PC-9 (cell line): ENCODE results near the gene ZNF341. TPM values are rescaled to one million over a fixed set of nuclear protein-coding genes. Genes with fewer than 3 reads are reported as not detected.
"Not testable (repeated sequence)": the region's sequence is repeated elsewhere in the genome, so short reads cannot be mapped to it uniquely, and the experiment has no call there.

Experiments used
- BruUV-seq: library from RNA; stranded (reverse); fragments of 400-500 nt; replicated peaks from 2 replicates; lab custom pipeline; 2021; lab: Mats Ljungman, UMichigan
- CTCF ChIA-PET: fragments of 300-600 bp; sonication (Branson Sonifier 250); formaldehyde crosslinking; loops from one replicate; lab custom pipeline; 2022; ENCODE audit warnings: antibody characterized with exemption; lab: Charles Lee
- POLR2A ChIA-PET: fragments of 300-600 bp; sonication (Branson Sonifier 250); formaldehyde crosslinking; loops from one replicate; lab custom pipeline; 2022; ENCODE audit warnings: antibody characterized with exemption; ENCODE audit not compliant: unreplicated experiment; lab: Charles Lee
- DNase-seq, 2 experiments: peaks; one replicate each; pipeline versions ENCODE4 v3.0.0 to v3.0.0-alpha.2; 2015 to 2022; ENCODE audit warnings: mixed read lengths in 1 of 2
- H2AFZ ChIP-seq: fragments of 200-600 bp; sonication (generic); 2 replicates; pipeline ENCODE4 v1.8.1; 2017; ENCODE audit warnings: antibody characterized with exemption
- H3F3A ChIP-seq: fragments of 200-600 bp; sonication (generic); 2 replicates; pipeline ENCODE4 v1.8.1; 2017; ENCODE audit warnings: antibody characterized with exemption, mild to moderate bottlenecking, low read depth; ENCODE audit not compliant: insufficient read depth
- H3K27ac ChIP-seq: fragments of 200-600 bp; sonication (generic); 2 replicates; pipeline ENCODE4 v1.6.1; 2016; ENCODE audit warnings: mixed run types
- H3K27me3 ChIP-seq: fragments of 200-600 bp; sonication (generic); 2 replicates; pipeline ENCODE4 v1.6.1; 2016; ENCODE audit warnings: low read depth, mixed run types; ENCODE audit not compliant: insufficient read depth
- H3K36me3 ChIP-seq: fragments of 200-600 bp; sonication (generic); 2 replicates; pipeline ENCODE4 v1.6.1; 2016; ENCODE audit warnings: low read depth, mixed run types
- H3K4me1 ChIP-seq: fragments of 200-600 bp; sonication (generic); replicated peaks from 2 replicates; pipeline ENCODE4 v1.6.1; 2016; ENCODE audit warnings: mixed run types; ENCODE audit not compliant: insufficient read depth
- H3K4me2 ChIP-seq: fragments of 200-600 bp; sonication (generic); 2 replicates; pipeline ENCODE4 v1.6.1; 2017; ENCODE audit warnings: mixed run types
- H3K4me3 ChIP-seq: fragments of 200-600 bp; sonication (generic); 2 replicates; pipeline ENCODE4 v1.6.1; 2016; ENCODE audit warnings: mixed run types
- H3K79me2 ChIP-seq: fragments of 200-600 bp; sonication (generic); 2 replicates; pipeline ENCODE4 v1.6.1; 2017; ENCODE audit warnings: low read depth, mixed run types
- H3K9me2 ChIP-seq: fragments of 200-600 bp; sonication (generic); 2 replicates; pipeline ENCODE4 v1.8.1; 2017; ENCODE audit warnings: mild to moderate bottlenecking; ENCODE audit not compliant: insufficient read depth
- H3K9me3 ChIP-seq: fragments of 200-600 bp; sonication (generic); 2 replicates; pipeline ENCODE4 v1.8.1; 2016; ENCODE audit warnings: low read depth; ENCODE audit not compliant: insufficient read depth
- H4K20me1 ChIP-seq: fragments of 200-600 bp; sonication (generic); 2 replicates; pipeline ENCODE4 v1.8.1; 2017; ENCODE audit not compliant: insufficient read depth
- EZH2 ChIP-seq: fragments of 200-600 bp; sonication (generic); IDR thresholded peaks from 2 replicates; pipeline ENCODE4 v1.8.0; 2017; ENCODE audit warnings: antibody characterized with exemption, low read depth
- intact Hi-C: fragments of 100-400 bp; cut with micrococcal nuclease; formaldehyde crosslinking; loops from one replicate; pipeline ENCODE4 v1.10.0; 2022; ENCODE audit not compliant: unreplicated experiment
- total RNA-seq: library from RNA; stranded (reverse); gene quantifications from 2 replicates; pipeline ENCODE4 v1.2.3, GENCODE V29; 2021
- TF ChIP-seq, protein P1 (sequence below): fragments of 200-600 bp; sonication (generic); conservative IDR thresholded peaks from 2 replicates; pipeline ENCODE4 v1.6.1; 2017; ENCODE audit warnings: mixed run types, antibody characterized with exemption, mild to moderate bottlenecking, moderate library complexity

The ZNF341 gene
- total RNA-seq, 1 experiment from 2014 or later: 5.6 TPM

DNA sequence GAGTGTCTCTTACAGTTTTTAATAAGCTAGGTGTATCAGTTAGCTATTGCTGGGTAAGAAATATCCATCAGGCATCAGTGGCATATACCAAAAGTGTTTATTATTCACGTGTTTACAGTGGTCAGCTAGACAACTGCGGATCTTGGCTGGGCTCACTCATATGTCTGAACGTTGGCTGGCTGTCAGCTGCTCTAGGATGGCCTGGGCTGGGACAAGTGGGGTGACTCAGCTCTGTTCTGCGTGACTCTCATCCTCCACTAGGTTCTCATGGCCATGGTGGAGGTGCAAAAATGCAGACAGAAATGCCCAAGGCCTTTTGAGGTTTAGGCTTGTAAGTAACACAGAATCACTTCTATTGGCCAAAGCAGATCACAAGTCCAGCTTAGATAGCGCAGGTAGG is 22.0 kb downstream of the ZNF341 start:
- H3K4me3 ChIP-seq: no peak overlapping the region
- ChIA-PET CTCF (interaction anchor here (0.5 kb wide), 1 partner anchor 14 kb away, joined by 3 read pairs; no protein-coding TSS in a partner anchor), POLR2A (interaction anchor here (0.6 to 0.7 kb wide), 2 partner anchors 25 to 79 kb away, joined by 4 to 6 read pairs; no protein-coding TSS in a partner anchor)
- no peak for DNase-seq
- H3K9me2 ChIP-seq: no peaks in the 10 kb centered on the region
- H3K36me3 ChIP-seq: no peaks in the 10 kb centered on the region
- intact Hi-C loops: no loop called here
- no peak overlapping the region for H3K4me2 ChIP-seq
- H3K27me3 ChIP-seq: no peaks in the 10 kb centered on the region
- TF ChIP-seq EZH2: no peak
- TF ChIP-seq, protein P1, sequence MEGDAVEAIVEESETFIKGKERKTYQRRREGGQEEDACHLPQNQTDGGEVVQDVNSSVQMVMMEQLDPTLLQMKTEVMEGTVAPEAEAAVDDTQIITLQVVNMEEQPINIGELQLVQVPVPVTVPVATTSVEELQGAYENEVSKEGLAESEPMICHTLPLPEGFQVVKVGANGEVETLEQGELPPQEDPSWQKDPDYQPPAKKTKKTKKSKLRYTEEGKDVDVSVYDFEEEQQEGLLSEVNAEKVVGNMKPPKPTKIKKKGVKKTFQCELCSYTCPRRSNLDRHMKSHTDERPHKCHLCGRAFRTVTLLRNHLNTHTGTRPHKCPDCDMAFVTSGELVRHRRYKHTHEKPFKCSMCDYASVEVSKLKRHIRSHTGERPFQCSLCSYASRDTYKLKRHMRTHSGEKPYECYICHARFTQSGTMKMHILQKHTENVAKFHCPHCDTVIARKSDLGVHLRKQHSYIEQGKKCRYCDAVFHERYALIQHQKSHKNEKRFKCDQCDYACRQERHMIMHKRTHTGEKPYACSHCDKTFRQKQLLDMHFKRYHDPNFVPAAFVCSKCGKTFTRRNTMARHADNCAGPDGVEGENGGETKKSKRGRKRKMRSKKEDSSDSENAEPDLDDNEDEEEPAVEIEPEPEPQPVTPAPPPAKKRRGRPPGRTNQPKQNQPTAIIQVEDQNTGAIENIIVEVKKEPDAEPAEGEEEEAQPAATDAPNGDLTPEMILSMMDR: no peak
- H3K79me2 ChIP-seq: no peaks in the 10 kb centered on the region
- no peaks in the 10 kb centered on the region; the same call in 1 of the 2 replicates for H3K9me3 ChIP-seq
- no peaks in the 10 kb centered on the region for H3F3A ChIP-seq
- no peak overlapping the region for H2AFZ ChIP-seq
- BruUV-seq: no TSS peak
- H4K20me1 ChIP-seq: no peaks in the 10 kb centered on the region
- no peak overlapping the region for H3K27ac ChIP-seq
- H3K4me1 ChIP-seq: no peaks in the 10 kb centered on the region

DNA sequence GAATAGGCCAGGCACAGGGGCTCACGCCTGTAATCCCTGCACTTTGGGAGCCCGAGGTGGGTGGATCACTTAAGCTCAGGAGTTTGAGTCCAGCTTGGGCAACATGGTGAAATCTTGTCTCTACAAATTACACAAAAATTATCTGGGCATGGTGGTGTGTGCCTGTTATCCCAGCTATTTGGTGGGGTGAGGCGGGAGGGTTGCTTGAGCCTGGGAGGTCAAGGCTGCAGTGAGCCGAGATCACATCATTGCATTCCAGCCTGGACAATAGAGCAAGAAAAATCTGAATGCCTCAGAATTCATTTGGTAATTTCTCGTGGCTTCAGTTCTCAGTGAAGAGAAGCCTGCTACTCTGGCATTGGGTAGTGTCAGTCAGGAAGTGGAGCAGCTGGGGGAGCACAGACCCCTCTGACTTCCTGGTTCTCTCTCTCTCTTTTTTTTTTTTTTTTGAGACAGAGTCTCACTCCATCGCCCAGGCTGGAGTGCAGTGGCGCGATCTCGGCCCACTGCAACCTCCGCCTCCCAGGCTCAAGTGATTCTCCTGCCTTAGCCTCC is 24.2 kb downstream of the ZNF341 start:
- POLR2A ChIA-PET, H3K4me2 ChIP-seq, H3K27me3 ChIP-seq, H3K9me2 ChIP-seq, intact Hi-C loops, BruUV-seq, H3K4me3 ChIP-seq, H3K9me3 ChIP-seq, H3F3A ChIP-seq, H3K27ac ChIP-seq, CTCF ChIA-PET, H2AFZ ChIP-seq, H4K20me1 ChIP-seq, H3K79me2 ChIP-seq, H3K4me1 ChIP-seq, H3K36me3 ChIP-seq, DNase-seq: not testable (repeated sequence)

DNA sequence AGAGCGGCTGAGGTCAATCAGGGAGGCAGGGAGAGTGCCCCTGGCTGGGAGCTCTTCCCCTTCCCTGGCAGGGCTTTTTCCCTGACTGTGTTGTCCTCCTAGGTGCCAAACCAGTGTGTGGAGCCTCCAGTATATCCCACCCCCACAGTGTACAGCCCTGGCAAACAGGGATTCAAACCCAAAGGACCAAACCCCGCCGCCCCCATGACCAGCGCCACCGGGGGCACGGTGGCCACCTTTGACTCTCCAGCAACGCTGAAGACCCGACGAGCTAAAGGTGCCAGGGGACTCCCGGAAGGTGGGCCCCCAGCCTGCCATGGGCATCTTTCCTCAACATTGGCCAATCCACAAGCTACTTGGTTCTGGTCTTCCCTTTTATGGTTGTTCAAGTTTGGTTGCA is 25.2 kb downstream of the ZNF341 start:
- Histone ChIP-seq H3F3A (no peaks in the 10 kb centered on the region), H3K4me3 (no peak overlapping the region), H3K4me2 (no peak overlapping the region), H3K36me3 (no peaks in the 10 kb centered on the region), H2AFZ (no peak overlapping the region), H3K27me3 (no peaks in the 10 kb centered on the region), H3K79me2 (no peaks in the 10 kb centered on the region), H3K9me3 (no peaks in the 10 kb centered on the region; the same call in 1 of the 2 replicates), H3K4me1 (no peaks in the 10 kb centered on the region), H4K20me1 (no peaks in the 10 kb centered on the region), H3K9me2 (no peaks in the 10 kb centered on the region), H3K27ac (no peak overlapping the region)
- CTCF ChIA-PET: no interaction called here
- intact Hi-C loops: no loop called here
- no peak for DNase-seq
- POLR2A ChIA-PET: no interaction called here
- no peak for TF ChIP-seq EZH2
- TF ChIP-seq, protein P1: no peak
- BruUV-seq: no TSS peak

DNA sequence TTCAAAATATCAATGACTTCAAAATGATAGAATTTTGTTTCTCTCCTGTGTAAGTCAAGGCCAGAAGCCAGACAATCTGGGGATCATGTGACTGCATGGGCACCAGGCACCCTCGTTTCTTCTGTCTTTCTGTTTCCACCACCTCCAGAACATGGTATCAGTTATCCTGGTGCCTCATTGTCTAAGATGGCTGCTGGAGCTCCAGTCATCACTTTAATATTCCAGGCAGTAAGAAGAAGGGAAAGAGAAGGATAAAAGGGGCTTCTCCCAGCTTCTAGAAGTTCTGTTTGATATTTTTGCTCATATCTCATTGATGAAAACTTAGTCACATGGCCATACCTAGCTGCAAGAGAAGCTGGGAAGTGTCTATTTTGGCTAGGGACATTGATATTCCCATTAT is 25.7 kb downstream of the ZNF341 start:
- Histone ChIP-seq H3K4me1 (no peaks in the 10 kb centered on the region), H3K9me2 (no peaks in the 10 kb centered on the region), H3K4me2 (no peak overlapping the region), H3F3A (no peaks in the 10 kb centered on the region), H3K36me3 (no peaks in the 10 kb centered on the region), H3K79me2 (no peaks in the 10 kb centered on the region), H2AFZ (no peak overlapping the region), H3K9me3 (no peaks in the 10 kb centered on the region; the same call in 1 of the 2 replicates), H3K27me3 (no peaks in the 10 kb centered on the region), H3K27ac (no peak overlapping the region), H4K20me1 (no peaks in the 10 kb centered on the region), H3K4me3 (no peak overlapping the region)
- no peak for DNase-seq
- ChIA-PET POLR2A (no interaction called here), CTCF (no interaction called here)
- TF ChIP-seq, protein P1: no peak
- TF ChIP-seq EZH2: no peak
- intact Hi-C loops: no loop called here
- no TSS peak for BruUV-seq
